Glutamatergic neuron (in vitro differentiated cells): Measurements from ENCODE around the gene TMEM87B. TPM values are rescaled to one million over a fixed set of nuclear protein-coding genes. Genes with fewer than 3 reads are reported as not detected.

Experiments
- DNase-seq: peaks from one replicate; pipeline ENCODE4 v3.0.0; 2022
- H3K27ac Mint-ChIP-seq: one replicate; pipeline ENCODE4 v1.8.0; 2020; ENCODE audit warnings: mild to moderate bottlenecking, mixed read lengths, inconsistent platforms; ENCODE audit not compliant: unreplicated experiment
- H3K27me3 Mint-ChIP-seq: one replicate; pipeline ENCODE4 v1.8.0; 2020; ENCODE audit warnings: mild to moderate bottlenecking, moderate library complexity, mixed read lengths, inconsistent platforms; ENCODE audit not compliant: unreplicated experiment
- H3K36me3 Mint-ChIP-seq: one replicate; pipeline ENCODE4 v1.8.0; 2020; ENCODE audit warnings: mild to moderate bottlenecking, mixed read lengths, inconsistent platforms; ENCODE audit not compliant: unreplicated experiment
- H3K4me1 Mint-ChIP-seq: one replicate; pipeline ENCODE4 v1.8.0; 2020; ENCODE audit warnings: mild to moderate bottlenecking, low read depth, mixed read lengths, inconsistent platforms; ENCODE audit not compliant: unreplicated experiment
- H3K4me3 Mint-ChIP-seq: one replicate; pipeline ENCODE4 v1.8.0; 2020; ENCODE audit warnings: mild to moderate bottlenecking, mixed read lengths, inconsistent platforms; ENCODE audit not compliant: unreplicated experiment
- H3K9me3 Mint-ChIP-seq: one replicate; pipeline ENCODE4 v1.8.0; 2020; ENCODE audit warnings: mild to moderate bottlenecking, moderate library complexity, mixed read lengths, inconsistent platforms; ENCODE audit not compliant: unreplicated experiment
- CTCF ChIP-seq: fragments of 200-600 bp; sonication (generic); IDR thresholded peaks from one replicate; pipeline ENCODE4 v1.5.0; 2021; ENCODE audit not compliant: partially characterized antibody, unreplicated experiment
- total RNA-seq: library from RNA; stranded (reverse); fragmentation: NEBNext Ultra II Directional; extraction: Animal tissue kit (Norgen Biotek cat#: 25700); gene quantifications from one replicate; pipeline ENCODE4 v1.2.1, GENCODE V29; 2021; ENCODE audit not compliant: unreplicated experiment

Gene TMEM87B
- total RNA-seq, 1 donor from 2014 or later, result 8.6 TPM

GRCh38 chr2:112059671-112060070 is 4.6 kb downstream of the TMEM87B start:
- no peak overlapping the region for H3K27ac Mint-ChIP-seq

GRCh38 chr2:112061299-112061698 is 6.2 kb downstream of the TMEM87B start:
- peaks cover 3% of the 10 kb centered on the region for H3K9me3 Mint-ChIP-seq
- no peak for TF ChIP-seq CTCF
- DNase-seq, result no peak
- H3K4me3 Mint-ChIP-seq, result no peak overlapping the region
- H3K36me3 Mint-ChIP-seq, result no peaks in the 10 kb centered on the region
- peaks cover under 1% of the 10 kb centered on the region for H3K4me1 Mint-ChIP-seq
- H3K27ac Mint-ChIP-seq, result no peak overlapping the region
- no peaks in the 10 kb centered on the region for H3K27me3 Mint-ChIP-seq

More at GRCh38 chr2:112059671-112060070, 4.6 kb downstream of the TMEM87B start:
- H3K4me3 Mint-ChIP-seq, result no peak overlapping the region
- TF ChIP-seq CTCF, result no peak
- H3K9me3 Mint-ChIP-seq, result peaks cover 3% of the 10 kb centered on the region
- H3K4me1 Mint-ChIP-seq, result peaks cover 2% of the 10 kb centered on the region
- no peaks in the 10 kb centered on the region for H3K36me3 Mint-ChIP-seq
- no peaks in the 10 kb centered on the region for H3K27me3 Mint-ChIP-seq
- DNase-seq, result no peak

- H3K9me3 Mint-ChIP-seq, result peaks cover 1% of the 10 kb centered on the region
- TF ChIP-seq CTCF, result no peak
- H3K4me1 Mint-ChIP-seq, result no peaks in the 10 kb centered on the region
- H3K27ac Mint-ChIP-seq, result no peak overlapping the region
- no peaks in the 10 kb centered on the region for H3K36me3 Mint-ChIP-seq
- H3K4me3 Mint-ChIP-seq, result no peak overlapping the region
- H3K27me3 Mint-ChIP-seq, result no peaks in the 10 kb centered on the region
- no peak for DNase-seq
These were observed 6.8 kb downstream of the TMEM87B start for GRCh38 chr2:112061840-112062239.

- no peak overlapping the region for H3K4me3 Mint-ChIP-seq
- no peak for TF ChIP-seq CTCF
- H3K36me3 Mint-ChIP-seq, result peaks cover 5% of the 10 kb centered on the region
- H3K27ac Mint-ChIP-seq, result no peak overlapping the region
- no peaks in the 10 kb centered on the region for H3K4me1 Mint-ChIP-seq
- peaks cover under 1% of the 10 kb centered on the region for H3K9me3 Mint-ChIP-seq
- no peaks in the 10 kb centered on the region for H3K27me3 Mint-ChIP-seq
- DNase-seq, result no peak
These were observed 7.8 kb downstream of the TMEM87B start for GRCh38 chr2:112062894-112063293.

DNA sequence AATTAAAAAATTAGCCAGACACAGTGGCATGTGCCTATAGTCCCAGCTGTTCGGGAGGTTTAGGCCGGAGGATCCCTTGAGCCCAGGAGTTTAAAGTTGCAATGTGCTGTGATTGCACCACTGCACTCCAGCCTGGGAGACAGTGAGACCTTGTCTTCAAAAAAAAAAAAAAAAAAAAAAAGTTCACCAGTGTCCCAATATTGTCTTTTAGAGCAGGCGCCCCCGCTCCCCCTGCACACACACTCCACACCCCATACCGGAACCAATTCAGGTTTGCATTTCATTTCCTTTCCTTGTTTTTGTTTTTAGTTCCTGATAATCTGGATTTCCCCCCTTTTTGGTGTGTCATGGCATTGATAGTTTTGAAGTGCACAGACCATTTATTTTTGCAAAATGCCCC is 10.4 kb downstream of the TMEM87B start:
- peaks cover 4% of the 10 kb centered on the region for H3K9me3 Mint-ChIP-seq
- H3K36me3 Mint-ChIP-seq, result peaks cover 15% of the 10 kb centered on the region
- no peak for DNase-seq
- no peaks in the 10 kb centered on the region for H3K4me1 Mint-ChIP-seq
- no peak overlapping the region for H3K27ac Mint-ChIP-seq
- no peaks in the 10 kb centered on the region for H3K27me3 Mint-ChIP-seq
- no peak overlapping the region for H3K4me3 Mint-ChIP-seq
- TF ChIP-seq CTCF, result no peak
